ENCODE results near the gene SPTA1.

DNA sequence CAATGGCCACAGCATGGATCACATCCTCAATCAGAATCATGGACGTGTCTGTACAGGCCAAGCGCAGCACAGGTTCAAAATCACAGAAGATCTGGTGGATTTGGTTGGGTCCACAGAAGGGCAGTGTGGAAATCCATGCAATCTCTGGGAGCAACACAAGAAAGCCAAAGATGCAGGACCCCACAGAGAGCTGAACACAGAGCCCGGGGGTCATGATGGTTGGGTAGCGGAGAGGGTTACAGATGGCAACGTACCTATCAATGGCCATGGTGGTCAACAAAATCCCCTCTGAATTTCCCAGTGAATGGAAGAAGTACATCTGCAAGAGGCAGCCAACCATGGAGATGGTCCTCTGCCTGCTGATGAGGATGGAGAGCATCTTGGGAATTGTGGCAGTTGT lies 37.9 kb upstream of the SPTA1 start:
- TF ChIP-seq, protein P1, sequence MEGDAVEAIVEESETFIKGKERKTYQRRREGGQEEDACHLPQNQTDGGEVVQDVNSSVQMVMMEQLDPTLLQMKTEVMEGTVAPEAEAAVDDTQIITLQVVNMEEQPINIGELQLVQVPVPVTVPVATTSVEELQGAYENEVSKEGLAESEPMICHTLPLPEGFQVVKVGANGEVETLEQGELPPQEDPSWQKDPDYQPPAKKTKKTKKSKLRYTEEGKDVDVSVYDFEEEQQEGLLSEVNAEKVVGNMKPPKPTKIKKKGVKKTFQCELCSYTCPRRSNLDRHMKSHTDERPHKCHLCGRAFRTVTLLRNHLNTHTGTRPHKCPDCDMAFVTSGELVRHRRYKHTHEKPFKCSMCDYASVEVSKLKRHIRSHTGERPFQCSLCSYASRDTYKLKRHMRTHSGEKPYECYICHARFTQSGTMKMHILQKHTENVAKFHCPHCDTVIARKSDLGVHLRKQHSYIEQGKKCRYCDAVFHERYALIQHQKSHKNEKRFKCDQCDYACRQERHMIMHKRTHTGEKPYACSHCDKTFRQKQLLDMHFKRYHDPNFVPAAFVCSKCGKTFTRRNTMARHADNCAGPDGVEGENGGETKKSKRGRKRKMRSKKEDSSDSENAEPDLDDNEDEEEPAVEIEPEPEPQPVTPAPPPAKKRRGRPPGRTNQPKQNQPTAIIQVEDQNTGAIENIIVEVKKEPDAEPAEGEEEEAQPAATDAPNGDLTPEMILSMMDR (IDR thresholded peaks at IDR 0.05), result no peak
- TF ChIP-seq POLR2A (IDR thresholded peaks at IDR 0.05), result no peak

Measured in adrenal gland (tissue), 5 donors.